ENCODE results near the gene GPR39.

DNA sequence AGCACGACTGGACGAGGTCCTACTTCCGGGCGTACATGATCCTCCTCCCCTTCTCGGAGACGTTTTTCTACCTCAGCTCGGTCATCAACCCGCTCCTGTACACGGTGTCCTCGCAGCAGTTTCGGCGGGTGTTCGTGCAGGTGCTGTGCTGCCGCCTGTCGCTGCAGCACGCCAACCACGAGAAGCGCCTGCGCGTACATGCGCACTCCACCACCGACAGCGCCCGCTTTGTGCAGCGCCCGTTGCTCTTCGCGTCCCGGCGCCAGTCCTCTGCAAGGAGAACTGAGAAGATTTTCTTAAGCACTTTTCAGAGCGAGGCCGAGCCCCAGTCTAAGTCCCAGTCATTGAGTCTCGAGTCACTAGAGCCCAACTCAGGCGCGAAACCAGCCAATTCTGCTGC is 228.6 kb downstream of the GPR39 start:
- TF ChIP-seq CTCF (IDR thresholded peaks at IDR 0.05; ENCODE audit: low read length) = no peak
- TF ChIP-seq EZH2 (optimal IDR thresholded peaks at IDR 0.05; ENCODE audit: low read depth, low read length) = no peak
